Endothelial cell of umbilical vein (primary cell): ENCODE results near the gene HYLS1.

Experiments
- CTCF ChIP-seq, 2 donors: IDR thresholded peaks; 1 replicate in 1 of 2; 2 replicates in 1 of 2; pipeline ENCODE4 v1.5.1; 2011; ENCODE audit warnings: low read length in 2 of 2, mild to moderate bottlenecking in 2 of 2, moderate library complexity in 2 of 2, control low read depth in 1 of 2, inconsistent platforms in 1 of 2, low read depth in 1 of 2; ENCODE audit not compliant: insufficient read depth in 1 of 2; ENCODE audit errors: extremely low read depth in 1 of 2
- EZH2 ChIP-seq: IDR thresholded peaks from 2 replicates; pipeline ENCODE4 v1.6.1; 2012; ENCODE audit warnings: borderline replicate concordance, low read depth, mild to moderate bottlenecking, moderate library complexity, low read length, inconsistent platforms; ENCODE audit not compliant: severe bottlenecking
- GATA2 ChIP-seq: IDR thresholded peaks from 2 replicates; pipeline ENCODE4 v1.7.0; 2011; ENCODE audit warnings: low read depth, mild to moderate bottlenecking, moderate library complexity, mixed read lengths, low read length; ENCODE audit not compliant: insufficient read length, insufficient read depth
- POLR2AphosphoS5 ChIP-seq: IDR thresholded peaks from 2 replicates; pipeline ENCODE4 v1.6.1; 2012; ENCODE audit warnings: low read depth, mild to moderate bottlenecking, control low read depth, low read length, moderate library complexity; ENCODE audit not compliant: insufficient read depth

GRCh38 chr11:125941267-125941618 is 53.8 kb downstream of the HYLS1 start:
- no peak for TF ChIP-seq CTCF (IDR thresholded peaks at IDR 0.05; ENCODE audit: extremely low read depth in 1 of 2, insufficient read depth in 1 of 2, low read depth in 1 of 2, low read length in 2 of 2)
- TF ChIP-seq POLR2AphosphoS5 = no peak
- no peak for TF ChIP-seq GATA2
- no peak for TF ChIP-seq EZH2
